Rectal smooth muscle tissue (tissue), 1 donor: ENCODE measurements around the gene AGAP1.

ENCODE experiments used
- H3K27ac ChIP-seq: one replicate; pipeline ENCODE4 v1.7.0; 2013; ENCODE audit warnings: low read depth, low read length, inconsistent platforms
- H3K27me3 ChIP-seq: one replicate; pipeline ENCODE4 v1.7.0; 2013; ENCODE audit warnings: low read length; ENCODE audit not compliant: control insufficient read depth, insufficient read depth
- H3K36me3 ChIP-seq: one replicate; pipeline ENCODE4 v1.7.0; 2013; ENCODE audit warnings: low read length; ENCODE audit not compliant: control insufficient read depth, insufficient read depth
- H3K4me1 ChIP-seq: one replicate; pipeline ENCODE4 v1.7.0; 2013; ENCODE audit warnings: low read length; ENCODE audit not compliant: control insufficient read depth, insufficient read depth
- H3K4me3 ChIP-seq: one replicate; pipeline ENCODE4 v1.7.0; 2013; ENCODE audit warnings: low read length
- H3K9ac ChIP-seq: one replicate; pipeline ENCODE4 v1.7.0; 2013; ENCODE audit warnings: low read length

AGAP1 gene

DNA sequence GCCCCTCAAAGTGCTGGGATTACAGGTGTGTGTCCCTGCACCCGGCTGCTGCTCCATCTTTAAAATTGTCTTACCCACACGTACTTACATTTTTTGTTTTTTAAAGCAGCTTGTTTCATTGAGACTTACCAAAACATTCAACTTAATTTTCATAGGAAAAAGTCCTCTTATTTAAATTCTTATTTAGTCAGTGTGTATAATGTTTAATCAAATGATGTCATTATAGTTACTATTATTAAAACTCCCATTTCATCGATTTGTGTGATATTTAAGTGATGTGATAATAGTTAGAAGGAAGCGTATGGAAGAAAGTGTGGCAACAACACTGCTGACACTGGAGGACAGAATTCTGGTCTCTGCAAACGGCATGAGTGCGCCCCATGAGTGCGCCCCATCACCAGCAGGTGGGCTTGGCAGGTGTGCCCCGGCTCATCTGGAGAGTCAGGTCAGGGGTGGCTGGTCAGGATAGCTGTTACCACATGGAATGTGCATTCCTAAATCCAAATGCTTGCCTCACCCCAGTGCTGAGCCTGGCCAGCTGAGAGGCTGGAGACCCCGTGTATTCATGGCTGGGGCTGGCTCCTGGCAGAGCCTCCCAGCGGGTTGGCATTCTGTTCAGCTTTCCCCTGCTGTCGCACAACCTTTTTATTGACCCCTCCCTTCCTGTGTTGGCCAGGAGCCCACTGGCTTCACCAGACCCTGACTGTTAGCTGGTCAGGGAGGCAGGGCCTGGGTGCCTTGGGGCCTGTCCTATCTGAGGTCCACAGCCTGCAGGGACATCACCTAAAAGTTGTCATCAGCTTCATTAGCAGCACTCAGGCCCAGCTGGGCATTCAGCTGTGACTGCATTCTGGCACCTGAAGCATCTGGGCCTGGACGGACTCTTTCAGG, 79.7 kb downstream of the AGAP1 start:
- no peak overlapping the region for H3K4me3 ChIP-seq
- no peak overlapping the region for H3K9ac ChIP-seq
- H3K27me3 ChIP-seq: no peaks in the 10 kb centered on the region
- H3K36me3 ChIP-seq: no peaks in the 10 kb centered on the region
- no peak overlapping the region for H3K27ac ChIP-seq
- peaks cover 2% of the 10 kb centered on the region for H3K4me1 ChIP-seq

DNA sequence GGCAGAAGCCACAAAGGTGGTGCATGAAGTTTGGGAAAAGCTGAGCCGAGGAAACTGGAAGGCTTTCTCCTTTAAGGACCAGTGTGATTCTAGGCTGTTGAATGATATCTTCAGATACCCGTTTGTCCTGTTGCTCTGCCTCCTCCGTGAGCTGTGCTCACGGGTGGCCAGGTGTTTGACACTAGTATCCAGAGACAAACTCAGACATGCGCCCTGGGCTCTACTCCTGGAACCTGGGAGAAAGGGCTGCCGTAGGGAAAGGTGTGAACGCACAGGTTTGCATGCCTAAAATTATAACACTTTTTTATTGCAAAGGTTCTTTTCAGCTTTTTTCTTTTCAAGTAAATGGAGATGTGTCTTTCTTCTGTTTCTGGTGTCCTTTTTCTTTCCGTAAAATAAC, 81.6 kb downstream of the AGAP1 start:
- Histone ChIP-seq H3K9ac (no peak overlapping the region), H3K36me3 (no peaks in the 10 kb centered on the region), H3K4me3 (no peak overlapping the region), H3K27ac (no peak overlapping the region), H3K27me3 (no peaks in the 10 kb centered on the region), H3K4me1 (peaks cover 2% of the 10 kb centered on the region)

GRCh38 chr2:235575904-235576303, 82.1 kb downstream of the AGAP1 start:
- H3K9ac ChIP-seq: no peak overlapping the region
- H3K27ac ChIP-seq: no peak overlapping the region
- H3K27me3 ChIP-seq: no peaks in the 10 kb centered on the region
- H3K4me3 ChIP-seq: no peak overlapping the region
- no peaks in the 10 kb centered on the region for H3K36me3 ChIP-seq
- peaks cover 2% of the 10 kb centered on the region for H3K4me1 ChIP-seq

DNA sequence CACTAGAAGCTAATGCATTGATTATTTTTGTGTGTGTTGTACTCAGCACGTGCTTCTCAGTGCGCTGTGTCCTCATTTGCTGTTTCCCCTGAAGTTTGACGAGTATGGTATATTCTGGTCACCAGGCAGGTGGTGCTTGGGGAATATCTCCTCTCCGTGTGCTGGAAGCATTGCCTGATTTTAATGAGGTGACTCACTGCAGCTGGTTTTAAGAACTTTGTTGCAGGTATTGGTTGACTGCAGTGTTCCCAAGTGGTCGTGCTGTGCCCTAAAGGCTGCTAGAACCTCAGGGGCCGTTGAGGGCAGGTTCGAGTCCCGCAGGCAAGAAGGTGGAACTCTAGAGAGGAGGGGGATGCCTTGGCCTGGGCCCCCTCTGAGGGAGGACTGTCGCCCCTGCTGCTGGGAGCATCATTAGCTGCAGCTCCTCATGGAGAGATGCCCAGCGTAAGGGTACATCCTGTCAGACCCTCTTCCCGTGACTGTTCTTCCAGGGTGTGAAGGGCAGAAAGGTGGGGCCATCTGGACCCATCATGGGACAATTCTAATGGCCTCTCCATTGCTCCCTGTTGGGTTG, 82.6 kb downstream of the AGAP1 start:
- Histone ChIP-seq H3K27ac (no peak overlapping the region), H3K4me3 (no peak overlapping the region), H3K27me3 (no peaks in the 10 kb centered on the region)

DNA sequence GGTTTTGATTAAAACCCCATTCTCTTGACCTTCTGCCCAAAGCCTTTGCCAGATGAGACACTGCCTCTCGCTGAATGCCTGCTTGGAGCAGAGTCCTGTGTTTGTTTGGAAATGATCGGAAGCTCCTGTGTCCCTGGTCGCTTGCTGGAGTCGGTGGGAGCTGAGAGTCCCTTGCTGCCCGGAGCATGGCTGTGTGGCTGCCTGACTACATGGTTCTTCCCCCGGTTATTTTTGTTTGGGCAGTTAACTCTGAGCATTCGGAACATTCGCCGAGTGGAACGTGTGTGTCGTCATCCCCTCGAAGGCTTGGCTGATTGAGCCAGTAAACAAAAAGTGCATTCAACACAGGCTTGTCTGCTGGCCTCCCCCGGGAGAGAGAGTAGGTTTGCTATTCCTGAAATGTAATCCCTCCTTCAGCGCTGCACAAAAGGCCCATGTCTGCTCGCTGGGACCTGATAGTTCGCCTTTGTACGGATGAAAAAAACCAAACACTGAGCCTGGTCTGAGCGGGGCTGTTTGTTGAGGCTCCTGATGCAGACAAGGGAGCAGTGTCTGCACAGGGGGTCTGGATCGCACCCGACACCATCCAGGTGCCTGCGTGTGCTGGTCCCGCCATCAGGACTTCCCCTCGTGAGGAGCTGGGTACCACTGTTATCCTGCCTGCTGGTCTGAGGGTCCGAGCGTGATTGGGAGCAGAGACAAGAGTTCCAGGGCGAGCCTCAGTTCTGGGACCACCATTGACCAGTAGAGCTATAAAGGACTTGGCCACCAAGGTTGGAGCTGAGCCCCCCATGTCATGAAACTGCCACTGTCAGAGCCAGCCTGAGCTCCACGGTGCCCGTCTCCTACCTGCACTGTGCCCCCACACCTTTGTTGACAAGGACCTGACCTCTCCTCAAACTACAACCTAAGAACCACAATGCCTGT, 83.8 kb downstream of the AGAP1 start:
- H3K4me1 ChIP-seq: peaks cover 2% of the 10 kb centered on the region
- H3K36me3 ChIP-seq: no peaks in the 10 kb centered on the region
- no peak overlapping the region for H3K4me3 ChIP-seq
- H3K27me3 ChIP-seq: no peaks in the 10 kb centered on the region
- H3K9ac ChIP-seq: no peak overlapping the region
- peak overlapping the region; percentile 40 for H3K27ac ChIP-seq

More for the DNA sequence above, 82.6 kb downstream of the AGAP1 start:
- Histone ChIP-seq H3K4me1 (peaks cover 2% of the 10 kb centered on the region), H3K36me3 (no peaks in the 10 kb centered on the region), H3K9ac (no peak overlapping the region)

DNA sequence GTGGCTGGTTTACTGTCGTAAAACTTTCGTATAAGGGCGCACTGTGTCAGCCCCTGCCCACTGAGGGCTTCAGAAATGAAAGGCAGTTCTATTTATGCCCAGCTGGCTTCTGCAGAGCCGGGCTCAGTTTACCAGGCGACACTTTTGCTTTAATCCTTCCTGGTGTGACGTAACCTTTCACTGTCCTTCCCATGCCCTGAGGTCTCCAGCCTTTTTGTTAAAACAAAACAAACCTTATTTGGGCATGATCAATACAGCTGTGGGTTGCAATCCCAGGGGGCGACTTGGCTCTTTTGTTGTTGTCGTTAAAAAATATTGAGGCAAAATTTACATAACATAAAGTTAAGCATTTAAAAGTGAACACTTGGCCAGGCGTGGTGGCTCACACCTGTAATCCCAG, 85.3 kb downstream of the AGAP1 start:
- Histone ChIP-seq H3K4me3 (no peak overlapping the region), H3K36me3 (no peaks in the 10 kb centered on the region), H3K27ac (no peak overlapping the region), H3K9ac (no peak overlapping the region), H3K27me3 (no peaks in the 10 kb centered on the region), H3K4me1 (peaks cover 2% of the 10 kb centered on the region)

- peaks cover 2% of the 10 kb centered on the region for H3K4me1 ChIP-seq
- no peak overlapping the region for H3K27ac ChIP-seq
- no peak overlapping the region for H3K9ac ChIP-seq
- no peak overlapping the region for H3K4me3 ChIP-seq
- H3K27me3 ChIP-seq: no peaks in the 10 kb centered on the region
- no peaks in the 10 kb centered on the region for H3K36me3 ChIP-seq
Observed at GRCh38 chr2:235580426-235581157, 86.7 kb downstream of the AGAP1 start.

DNA sequence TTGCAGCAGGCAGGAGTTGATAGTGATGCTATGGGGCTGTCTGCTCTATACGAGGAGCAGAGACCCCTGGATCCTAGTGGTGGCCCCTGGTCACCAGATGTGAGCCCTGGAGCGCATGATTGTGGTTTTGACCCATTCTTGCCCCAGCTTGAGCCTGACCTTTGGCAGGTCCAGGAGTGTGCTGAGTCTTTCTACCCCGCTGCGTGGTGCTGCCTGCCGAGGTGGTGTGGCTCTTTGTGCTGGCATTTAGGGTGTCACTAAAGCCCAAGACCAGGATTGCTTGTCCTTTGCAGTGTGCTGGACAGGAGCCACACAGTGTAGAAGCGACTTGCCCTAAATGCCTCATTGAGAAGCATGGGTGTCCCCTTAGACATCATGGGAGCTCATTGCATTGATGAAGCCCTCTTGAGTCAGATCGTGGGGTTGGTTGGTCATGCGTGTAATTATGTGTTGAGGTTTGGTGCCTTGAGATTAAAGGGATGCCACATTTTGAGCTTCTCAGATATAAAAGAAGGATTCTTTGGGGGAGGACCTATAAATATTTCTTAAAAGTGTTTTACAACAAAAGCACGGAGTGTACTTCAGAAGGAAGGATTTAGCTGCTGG, 88.3 kb downstream of the AGAP1 start:
- Histone ChIP-seq H3K9ac (no peak overlapping the region), H3K4me1 (peaks cover 2% of the 10 kb centered on the region), H3K27me3 (no peaks in the 10 kb centered on the region), H3K4me3 (no peak overlapping the region), H3K36me3 (no peaks in the 10 kb centered on the region), H3K27ac (no peak overlapping the region)

- H3K9ac ChIP-seq: no peak overlapping the region
- H3K27ac ChIP-seq: no peak overlapping the region
- H3K4me1 ChIP-seq: peaks cover 2% of the 10 kb centered on the region
Observed at GRCh38 chr2:235582729-235583128, 88.9 kb downstream of the AGAP1 start.

DNA sequence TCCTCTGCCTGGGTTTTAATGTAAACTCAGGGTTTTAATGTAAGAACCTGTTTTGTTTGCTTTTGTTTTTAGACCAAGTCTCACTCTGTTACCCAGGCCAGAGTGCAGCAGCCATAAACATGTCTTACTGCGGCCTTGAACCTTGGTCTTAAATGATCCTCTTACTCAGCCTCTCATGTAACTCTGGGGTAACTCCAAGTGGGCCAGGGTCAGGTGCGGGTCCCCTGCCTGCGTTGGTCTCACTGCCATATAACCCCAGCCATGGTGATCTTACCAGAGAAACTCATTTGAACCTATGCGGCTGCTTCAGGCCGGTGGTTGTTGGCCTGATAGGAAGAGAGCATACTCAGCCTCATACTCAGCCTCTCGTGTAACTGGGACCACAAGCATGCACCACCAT, 89.3 kb downstream of the AGAP1 start:
- H3K36me3 ChIP-seq: no peaks in the 10 kb centered on the region
- H3K9ac ChIP-seq: no peak overlapping the region
- no peak overlapping the region for H3K4me3 ChIP-seq
- no peak overlapping the region for H3K27ac ChIP-seq
- no peaks in the 10 kb centered on the region for H3K4me1 ChIP-seq
- H3K27me3 ChIP-seq: no peaks in the 10 kb centered on the region

More at GRCh38 chr2:235582729-235583128, 88.9 kb downstream of the AGAP1 start:
- H3K4me3 ChIP-seq: no peak overlapping the region
- H3K36me3 ChIP-seq: no peaks in the 10 kb centered on the region
- no peaks in the 10 kb centered on the region for H3K27me3 ChIP-seq

GRCh38 chr2:235583925-235584637, 90.2 kb downstream of the AGAP1 start:
- Histone ChIP-seq H3K27me3 (no peaks in the 10 kb centered on the region), H3K27ac (no peak overlapping the region), H3K4me1 (no peaks in the 10 kb centered on the region), H3K4me3 (no peak overlapping the region), H3K9ac (no peak overlapping the region), H3K36me3 (no peaks in the 10 kb centered on the region)
